ENCODE data around the gene MYDGF.
"Not testable (repeated sequence)": the region's sequence is repeated elsewhere in the genome, so short reads cannot be mapped to it uniquely, and the experiment has no call there.

The MYDGF gene

DNA sequence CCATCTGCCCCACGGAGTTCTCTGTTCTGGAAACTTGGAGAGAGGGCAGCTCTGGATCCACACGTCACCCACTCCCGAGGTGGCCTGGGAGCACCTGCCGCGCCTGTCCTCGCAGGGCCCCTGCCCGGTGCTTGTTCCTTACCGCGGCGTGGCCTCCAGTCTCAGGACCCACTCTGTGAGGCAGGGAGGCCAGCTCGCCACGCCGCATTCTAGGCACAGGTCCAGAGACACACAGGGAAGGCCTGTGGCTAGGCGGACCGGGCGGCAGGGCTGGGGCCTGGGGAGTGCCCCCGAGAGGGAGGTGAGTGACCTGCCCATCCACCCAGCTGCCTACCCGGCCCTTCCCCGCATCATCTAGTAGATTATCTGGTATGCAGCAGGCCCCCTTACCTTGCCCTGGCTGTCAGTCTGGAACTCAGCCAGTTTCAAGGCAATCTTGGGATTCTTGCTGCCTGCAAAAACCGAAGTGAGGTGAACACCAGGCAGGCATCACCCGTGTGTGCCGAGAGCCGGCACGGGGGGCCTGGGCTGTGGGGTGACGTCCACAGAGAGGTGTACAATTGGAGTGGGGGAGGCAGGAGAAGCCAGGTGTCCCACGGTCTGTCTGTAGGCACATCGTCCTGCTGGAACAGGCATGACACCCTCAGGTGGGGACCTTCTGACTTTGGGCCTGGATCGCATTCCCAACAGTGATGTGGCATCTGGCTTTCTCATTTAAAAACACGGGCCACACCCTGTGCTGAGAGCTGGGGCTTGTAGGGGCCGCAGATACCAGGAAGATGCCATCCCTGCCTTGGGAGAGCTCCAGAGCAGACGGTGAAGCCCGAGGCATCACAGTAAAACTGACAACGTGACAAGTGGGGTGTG lies 29.9 kb upstream of the MYDGF start:
- DNase-seq (ENCODE audit: low spot score): no peak

DNA sequence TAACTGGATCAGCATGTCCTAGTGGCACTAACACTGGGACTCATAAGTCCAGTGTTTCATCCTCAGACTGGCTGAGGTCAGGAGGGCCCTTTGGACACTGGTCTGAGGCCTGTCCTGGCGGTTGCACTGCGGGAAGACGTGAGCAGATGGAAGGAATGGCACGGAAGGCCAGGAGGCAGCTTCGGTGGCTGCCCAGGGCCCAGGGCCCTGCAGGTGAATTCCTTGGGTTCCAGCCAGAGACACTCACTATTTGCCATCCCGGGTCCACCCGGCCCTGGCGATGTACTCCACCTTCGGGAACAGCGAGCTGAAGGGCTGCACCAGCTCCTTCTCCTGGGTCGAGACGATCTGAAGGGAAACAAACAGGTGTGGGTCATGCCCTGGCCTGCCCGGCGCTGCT lies 27.2 kb upstream of the MYDGF start:
- no peak for DNase-seq (ENCODE audit: low spot score)

DNA sequence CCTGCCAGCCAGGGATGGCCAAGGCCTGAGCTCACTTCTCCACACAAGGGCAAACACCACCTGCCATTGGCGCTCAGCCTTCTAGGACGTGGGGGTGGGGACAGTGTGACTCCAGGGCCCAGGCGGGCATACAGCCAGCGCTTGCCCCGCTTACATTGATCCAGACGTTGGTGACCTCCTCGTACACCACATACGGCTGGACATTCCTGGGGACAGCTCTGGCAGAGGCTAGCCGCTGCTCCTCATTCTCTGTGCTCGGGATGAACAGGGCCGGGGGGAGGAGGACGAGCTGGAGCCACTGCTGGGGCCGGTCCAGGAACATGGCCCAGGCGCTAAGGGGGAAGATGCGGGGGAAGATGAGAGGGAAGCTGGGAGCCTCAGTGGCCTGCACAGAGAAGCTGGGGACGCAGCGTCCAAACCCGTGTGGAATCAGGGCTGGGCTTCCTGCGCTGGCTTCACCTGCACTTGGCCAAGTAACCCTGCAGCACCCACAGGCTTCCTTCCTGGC lies 25.1 kb upstream of the MYDGF start:
- DNase-seq (ENCODE audit: low spot score): no peak

GRCh38 chr19:4694211-4694987 lies 24.3 kb upstream of the MYDGF start:
- DNase-seq (ENCODE audit: low spot score): peak; percentile 93

- DNase-seq (ENCODE audit: low spot score): no peak
Measured at GRCh38 chr19:4693471-4694121, 23.5 kb upstream of the MYDGF start.

DNA sequence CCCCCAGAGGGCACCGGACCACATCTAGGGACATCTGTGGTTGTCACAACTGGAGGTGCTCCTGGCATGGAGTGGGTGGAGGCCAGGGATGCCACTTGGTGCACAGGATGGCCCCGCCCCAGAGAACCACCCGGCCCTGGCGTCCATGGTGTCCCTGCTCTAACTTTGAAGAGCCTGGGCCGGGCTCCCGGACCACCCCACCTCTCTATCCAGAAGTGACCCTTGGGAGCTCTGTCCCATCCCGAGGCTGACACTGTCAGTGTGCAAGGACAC lies 22.9 kb upstream of the MYDGF start:
- no peak for DNase-seq (ENCODE audit: low spot score)

DNA sequence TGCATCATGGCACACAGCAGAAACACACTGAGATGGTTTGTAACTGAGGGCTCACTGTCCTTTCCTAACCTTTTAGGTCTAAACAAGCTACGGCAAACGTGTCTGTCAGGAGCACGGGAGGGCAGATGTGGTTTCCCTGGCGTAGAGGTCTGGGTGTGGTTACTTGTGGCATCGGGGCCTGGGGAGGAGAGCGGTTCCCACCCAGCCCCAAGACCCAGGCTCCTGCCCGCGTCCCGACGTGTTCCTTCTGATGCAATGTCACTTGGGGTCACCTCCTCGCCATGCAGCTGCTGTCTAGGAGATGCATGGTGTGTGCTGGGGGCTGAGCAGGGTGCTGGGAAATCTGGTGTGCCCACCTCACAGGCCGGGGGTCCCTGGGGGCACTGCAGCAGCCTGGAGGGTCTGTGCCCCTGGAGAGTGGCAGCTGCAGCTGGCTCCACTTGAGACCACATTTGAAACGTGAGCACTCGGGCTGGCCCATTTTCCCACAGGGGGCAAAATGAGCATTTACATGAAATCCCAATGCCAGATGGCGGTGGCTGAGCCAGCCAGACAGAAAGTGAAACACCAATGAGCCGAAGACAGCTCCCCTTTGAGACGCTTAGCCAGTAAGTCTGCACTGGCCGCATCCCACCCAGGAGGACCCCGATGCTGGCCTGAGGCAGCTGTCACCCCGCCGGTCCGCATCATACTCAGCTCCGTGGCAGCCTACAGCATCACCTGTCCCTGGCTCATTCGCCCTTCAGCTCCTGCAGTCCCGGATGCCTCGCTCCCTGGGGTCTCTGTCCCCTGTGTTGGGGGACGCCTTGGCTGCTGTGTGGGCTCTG lies 22.3 kb upstream of the MYDGF start:
- no peak for DNase-seq (ENCODE audit: low spot score)

DNA sequence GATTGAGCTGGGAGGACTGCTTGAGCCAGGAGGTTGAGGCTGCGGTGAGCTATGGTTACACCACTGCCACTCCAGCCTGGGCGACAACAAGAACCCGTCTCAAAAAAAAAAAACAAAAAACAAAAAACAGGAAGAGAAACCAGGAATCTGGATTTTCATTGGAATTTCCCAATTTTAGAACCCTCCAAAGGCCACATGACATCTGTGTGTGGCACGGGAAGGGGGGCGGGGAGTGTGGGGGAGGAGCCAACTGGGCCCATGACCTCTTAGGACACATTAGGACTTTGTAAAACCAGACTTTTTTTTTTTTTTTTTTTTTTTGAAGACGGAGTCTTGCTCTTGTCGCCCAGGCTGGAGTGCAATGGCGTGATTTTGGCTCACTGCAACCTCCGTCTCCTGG lies 21.2 kb upstream of the MYDGF start:
- no peak for DNase-seq (ENCODE audit: low spot score)

- DNase-seq (ENCODE audit: low spot score): no peak
Measured at GRCh38 chr19:4690361-4690760, 20.2 kb upstream of the MYDGF start.

GRCh38 chr19:4689403-4689802 lies 19.3 kb upstream of the MYDGF start:
- no peak for DNase-seq (ENCODE audit: low spot score)

GRCh38 chr19:4688587-4688986 lies 18.4 kb upstream of the MYDGF start:
- no peak for DNase-seq (ENCODE audit: low spot score)

GRCh38 chr19:4687396-4687795 lies 17.3 kb upstream of the MYDGF start:
- no peak for DNase-seq (ENCODE audit: low spot score)

DNA sequence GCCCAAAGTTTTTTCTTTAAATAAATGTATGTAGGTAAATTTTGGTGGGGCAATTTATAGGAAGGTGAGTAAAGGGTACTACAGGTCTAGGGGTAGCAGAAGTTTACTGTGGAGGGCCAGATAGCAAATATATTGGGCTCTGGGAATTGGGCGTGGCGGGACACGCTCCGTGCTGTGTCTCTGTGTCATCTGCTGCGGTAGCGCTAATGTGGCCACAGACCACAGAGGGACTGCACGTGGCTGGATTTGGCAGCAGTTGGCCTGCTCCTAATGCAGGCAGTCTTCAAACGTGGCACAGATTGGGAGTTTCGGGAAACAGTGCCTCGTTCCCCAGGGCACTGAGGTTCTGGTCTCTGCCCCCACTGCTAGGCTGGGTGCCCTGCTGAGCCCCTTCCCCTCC lies 16.6 kb upstream of the MYDGF start:
- DNase-seq (ENCODE audit: low spot score): no peak

DNA sequence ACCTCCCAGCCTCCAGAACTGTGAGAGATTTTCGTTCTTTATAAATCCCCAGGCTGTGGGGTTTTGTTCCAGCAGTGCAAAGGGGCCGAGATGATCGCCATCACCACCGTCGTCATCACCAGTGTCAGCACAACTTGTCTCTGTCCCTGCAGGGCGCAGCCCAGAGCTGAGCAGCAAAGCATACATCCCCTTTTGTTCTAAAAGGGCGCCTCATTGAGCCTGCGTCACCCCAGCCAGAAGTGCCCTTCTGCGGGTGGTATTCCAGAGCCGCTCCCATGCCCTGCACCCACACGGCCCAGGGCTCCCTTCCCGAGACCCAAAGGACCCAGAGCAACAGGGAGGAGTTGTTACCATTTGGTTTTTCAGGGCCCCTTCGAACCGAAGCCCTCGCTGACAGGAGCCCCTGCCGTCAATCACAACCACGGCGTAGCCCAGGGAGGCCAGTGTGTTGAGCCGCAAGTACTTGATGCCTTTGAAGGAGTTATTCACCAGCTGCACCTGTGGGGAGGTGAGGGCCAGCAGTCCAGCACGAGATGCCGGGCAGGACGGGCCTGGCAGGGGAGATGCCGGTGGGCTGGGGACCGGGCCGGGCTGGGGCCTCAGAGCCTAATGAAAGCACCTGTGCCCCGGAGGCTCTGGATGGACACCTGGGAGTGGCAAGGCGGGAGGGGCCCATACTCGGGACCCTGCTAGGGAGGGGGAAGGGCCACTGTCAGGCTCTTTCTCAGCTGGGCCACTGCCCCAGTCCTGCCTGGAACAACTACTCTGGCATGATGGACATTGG lies 14.4 kb upstream of the MYDGF start:
- DNase-seq (ENCODE audit: low spot score): no peak

DNA sequence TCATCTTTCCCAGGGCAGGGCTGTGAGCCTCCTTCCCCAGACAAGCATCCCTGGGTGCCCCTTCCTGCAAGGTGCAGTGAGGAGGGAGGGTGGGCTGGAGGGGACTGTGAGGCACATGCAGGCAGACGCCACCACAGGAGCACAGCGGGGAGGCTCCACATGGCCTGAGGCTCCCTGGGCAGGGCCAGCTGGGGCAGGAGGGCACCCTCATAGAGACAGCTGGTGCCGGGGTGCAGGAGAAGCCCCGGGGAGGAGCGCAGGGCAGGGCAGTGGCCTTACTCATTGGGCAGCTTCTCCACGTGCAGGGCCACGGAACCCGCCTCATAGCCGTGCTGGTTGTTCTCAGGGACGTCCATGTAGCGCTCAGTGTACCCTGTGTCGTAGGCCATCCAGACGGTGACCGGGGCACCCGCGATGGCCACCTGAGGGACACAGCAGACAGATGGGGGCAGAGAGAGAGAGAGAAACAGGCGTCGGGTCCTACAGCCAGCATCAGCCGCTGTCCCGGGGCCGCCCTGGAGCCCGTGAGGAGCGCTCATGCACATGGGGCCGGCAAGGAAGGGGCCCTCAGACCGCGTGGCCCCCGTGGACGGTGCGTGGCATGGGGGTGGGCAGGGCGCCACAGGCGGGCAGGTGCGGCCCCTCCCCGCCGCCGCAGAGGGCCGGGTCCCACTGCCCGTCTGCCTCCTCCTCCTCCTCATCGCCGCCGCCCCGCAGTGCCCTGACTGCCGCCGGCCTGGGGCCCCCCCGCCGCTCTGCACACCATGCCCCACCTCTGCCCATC lies 12.5 kb upstream of the MYDGF start:
- DNase-seq (ENCODE audit: low spot score): no peak

DNA sequence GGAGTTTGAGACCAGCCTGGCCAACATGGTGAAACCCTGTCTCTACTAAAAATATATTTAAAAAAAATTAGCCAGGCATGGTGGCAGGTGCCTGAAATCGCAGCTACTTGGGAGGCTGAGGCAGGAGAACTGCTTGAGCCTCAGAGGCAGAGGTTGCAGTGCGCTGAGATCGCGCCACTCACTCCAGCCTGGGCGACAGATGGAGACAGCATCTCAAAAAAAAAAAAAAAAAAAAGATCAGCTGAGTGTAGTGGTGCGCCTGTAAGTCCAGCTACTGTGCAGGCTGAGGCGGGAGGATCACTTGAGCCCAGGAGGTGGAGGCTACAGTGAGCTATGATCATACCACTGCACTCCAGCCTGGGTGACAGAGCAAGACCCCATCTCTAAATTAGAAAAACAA lies 9.9 kb upstream of the MYDGF start:
- DNase-seq (ENCODE audit: low spot score): not testable (repeated sequence)

DNA sequence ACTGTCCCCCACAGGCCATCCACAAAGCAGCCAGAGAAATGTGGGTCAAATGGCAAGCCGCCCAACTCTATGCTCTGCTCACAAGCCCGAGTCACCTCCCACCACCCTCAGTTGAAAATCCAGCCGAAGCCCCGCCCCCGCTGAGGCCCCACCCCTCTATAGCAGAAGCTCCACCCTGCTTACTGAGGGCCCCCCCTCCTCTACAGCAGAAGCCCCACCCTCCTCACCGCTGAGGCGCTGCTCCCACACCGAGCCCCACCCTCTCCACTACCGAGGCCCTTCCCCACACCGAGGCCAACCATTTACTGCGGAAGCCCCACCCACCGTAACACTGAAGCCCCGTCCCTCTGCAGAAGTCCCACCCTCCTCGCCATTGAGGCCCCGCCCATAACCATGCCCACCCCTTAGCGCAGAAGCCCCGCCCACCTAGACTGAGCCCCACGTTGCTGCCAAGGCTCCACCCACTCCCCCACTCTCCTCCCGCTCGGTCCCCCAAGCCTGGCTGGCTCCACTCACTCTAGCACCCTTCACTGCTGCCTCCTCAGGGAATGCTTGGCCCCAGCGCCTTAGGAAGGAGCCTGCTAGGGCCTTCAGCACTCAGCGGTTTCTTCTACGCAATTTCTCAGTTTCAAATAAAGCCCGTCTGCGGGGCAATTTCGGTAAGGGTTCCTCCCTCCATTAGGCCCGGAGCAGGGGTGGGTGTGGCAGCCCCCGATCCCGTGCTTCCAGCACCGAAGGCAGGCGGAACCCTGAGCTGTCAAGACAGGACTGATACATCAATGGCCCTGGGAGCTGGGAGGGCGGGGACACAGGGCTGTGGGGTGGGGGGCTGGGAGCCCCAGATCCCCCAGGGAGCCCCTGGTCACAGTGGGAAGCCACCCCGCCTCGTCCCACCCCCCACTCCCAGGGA lies 9.0 kb upstream of the MYDGF start:
- DNase-seq (ENCODE audit: low spot score): peak; percentile 43

DNA sequence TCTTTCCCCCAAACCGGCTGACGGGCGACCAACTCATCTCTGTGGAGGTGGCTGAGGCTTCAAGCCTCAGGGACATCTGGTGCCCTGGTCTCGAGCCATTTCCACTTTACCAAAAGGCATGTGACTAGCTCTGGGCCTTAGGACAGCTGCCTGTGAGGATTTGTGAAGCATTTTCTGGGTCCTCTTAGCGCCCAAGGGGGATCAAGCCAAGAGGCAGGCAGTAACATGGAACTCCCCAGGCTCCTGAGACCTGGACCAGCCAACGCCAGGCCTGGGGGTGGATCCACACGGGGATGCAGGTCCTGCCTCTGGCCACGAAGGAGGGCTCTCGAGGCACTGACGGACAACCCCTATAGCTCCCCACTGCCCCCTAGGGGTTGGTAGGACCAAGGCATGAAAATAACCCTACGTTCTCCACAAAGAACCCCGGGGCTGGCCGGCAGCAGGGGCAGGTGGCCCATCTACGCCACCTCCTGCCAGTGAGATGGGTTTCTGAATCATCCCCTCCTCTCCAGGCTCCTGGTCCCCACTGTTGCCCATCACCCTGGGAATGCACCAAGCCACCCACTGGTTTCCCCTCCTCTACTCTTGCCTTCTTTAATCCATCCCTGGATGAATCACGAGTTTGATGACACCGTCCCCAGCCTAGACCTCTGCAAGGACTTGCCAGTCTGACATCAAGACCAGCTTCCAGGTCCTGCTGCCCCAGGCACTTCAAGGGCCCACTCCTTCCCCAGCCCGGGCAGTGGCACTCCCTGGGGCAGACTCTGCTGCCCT lies 7.0 kb upstream of the MYDGF start:
- DNase-seq (ENCODE audit: low spot score): peak; percentile 62

DNA sequence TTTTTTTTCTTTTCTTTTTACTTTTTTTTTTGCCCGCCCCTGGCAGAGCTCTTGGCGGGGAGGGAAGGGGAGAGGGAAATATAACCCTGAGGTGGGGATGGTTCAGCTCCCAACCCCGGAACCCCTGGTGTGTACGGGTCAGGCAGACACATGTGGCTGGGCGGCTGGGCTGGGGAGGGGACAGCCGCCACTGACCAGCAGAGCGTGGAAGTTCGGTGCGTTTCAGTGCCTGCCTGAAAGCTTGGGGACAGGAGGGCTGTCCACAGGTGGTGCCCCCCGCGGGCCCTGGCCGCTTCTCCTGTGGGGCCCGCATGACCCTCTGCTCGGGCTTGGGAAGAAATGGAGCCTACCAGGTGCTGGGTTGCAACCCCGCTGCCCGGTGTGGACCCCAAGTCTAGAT lies 5.2 kb upstream of the MYDGF start:
- DNase-seq (ENCODE audit: low spot score): no peak
